Fibroblast of villous mesenchyme (primary cell): ENCODE measurements around the gene PCDHA13. TPM values are rescaled to one million over a fixed set of nuclear protein-coding genes. Genes with fewer than 3 reads are reported as not detected.
"Not testable (repeated sequence)": the region's sequence is repeated elsewhere in the genome, so short reads cannot be mapped to it uniquely, and the experiment has no call there.

Experiments
- DNase-seq: peaks from one replicate; pipeline ENCODE4 v3.0.0-alpha.2; 2010; ENCODE audit warnings: low read depth
- H3K4me3 ChIP-seq: 2 replicates; pipeline ENCODE4 v1.5.1; 2011; ENCODE audit warnings: low read depth, mild to moderate bottlenecking, low read length
- CTCF ChIP-seq: IDR thresholded peaks from 2 replicates; pipeline ENCODE4 v1.5.1; 2012; ENCODE audit warnings: low read depth, mild to moderate bottlenecking, low read length; ENCODE audit not compliant: insufficient read depth
- total RNA-seq: library from RNA; depleted of rRNA; stranded (reverse); fragments of >200 nt; gene quantifications from 2 replicates; pipeline ENCODE4 v1.2.3, GENCODE V29; 2012

The PCDHA13 gene
- total RNA-seq: under 0.01 TPM in 2 replicates

DNA sequence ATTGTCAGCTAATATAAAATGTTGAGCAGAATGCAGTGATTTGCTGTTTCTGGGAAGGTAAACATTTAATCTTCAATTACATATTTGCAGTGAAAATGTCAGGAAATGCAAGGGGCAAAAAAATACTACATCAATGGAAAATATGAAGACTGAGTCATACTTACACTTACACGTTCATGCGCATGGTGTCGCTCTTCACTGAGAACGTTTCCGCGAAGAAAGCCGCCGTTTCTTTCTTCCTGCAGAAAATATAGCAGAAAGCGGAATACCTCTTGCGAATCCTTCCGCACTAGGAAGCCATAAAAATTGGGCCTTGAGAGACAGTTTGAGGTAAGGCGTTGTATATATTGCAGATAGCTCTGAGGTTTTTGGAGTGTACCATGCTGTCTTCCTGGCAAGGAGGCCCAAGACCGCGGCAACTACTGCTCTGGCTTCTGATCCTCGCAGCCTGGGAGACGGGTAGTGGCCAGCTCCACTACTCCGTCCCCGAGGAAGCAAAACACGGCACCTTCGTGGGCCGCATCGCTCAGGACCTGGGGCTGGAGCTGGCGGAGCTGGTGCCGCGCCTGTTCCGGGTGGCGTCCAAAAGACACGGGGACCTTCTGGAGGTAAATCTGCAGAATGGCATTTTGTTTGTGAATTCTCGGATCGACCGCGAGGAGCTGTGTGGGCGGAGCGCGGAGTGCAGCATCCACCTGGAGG lies at the start of gene PCDHA13:
Gene PCDHA13, plus strand, starts transcription at position 236 of the 702 bp plus-strand sequence. Its CDS starts 145 bp downstream, at position 381.
- TF ChIP-seq CTCF: no peak
- no peak within 1 kb of the TSS for H3K4me3 ChIP-seq
- peak; percentile 1 for DNase-seq

DNA sequence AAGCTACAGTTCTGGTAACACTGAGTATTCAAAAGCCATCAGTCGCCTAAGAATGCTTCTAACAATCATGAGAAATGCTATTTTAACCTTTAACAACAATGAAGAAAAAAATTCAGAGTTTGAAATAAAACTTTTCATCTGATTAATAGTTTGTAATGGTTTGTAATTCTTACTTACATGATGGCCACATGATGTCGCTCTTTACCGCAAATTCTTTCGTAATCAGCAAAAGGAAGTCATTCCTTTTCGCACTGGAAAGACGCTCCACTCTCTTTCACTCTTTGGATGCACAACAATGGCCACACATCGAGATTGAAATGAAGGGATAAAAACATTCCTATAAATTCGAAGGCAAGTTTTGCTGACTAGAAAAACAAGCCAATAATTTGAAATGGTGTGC lies 47.9 kb upstream of the PCDHA13 start, which contains the start of gene PCDHA7:
Gene PCDHA7, plus strand, starts transcription at position 277 of the 400 bp plus-strand sequence. Its CDS starts 115 bp downstream, at position 392.
- no peak for TF ChIP-seq CTCF
- H3K4me3 ChIP-seq: peak within 1 kb of the TSS; percentile 33
- DNase-seq: peak; percentile 18

DNA sequence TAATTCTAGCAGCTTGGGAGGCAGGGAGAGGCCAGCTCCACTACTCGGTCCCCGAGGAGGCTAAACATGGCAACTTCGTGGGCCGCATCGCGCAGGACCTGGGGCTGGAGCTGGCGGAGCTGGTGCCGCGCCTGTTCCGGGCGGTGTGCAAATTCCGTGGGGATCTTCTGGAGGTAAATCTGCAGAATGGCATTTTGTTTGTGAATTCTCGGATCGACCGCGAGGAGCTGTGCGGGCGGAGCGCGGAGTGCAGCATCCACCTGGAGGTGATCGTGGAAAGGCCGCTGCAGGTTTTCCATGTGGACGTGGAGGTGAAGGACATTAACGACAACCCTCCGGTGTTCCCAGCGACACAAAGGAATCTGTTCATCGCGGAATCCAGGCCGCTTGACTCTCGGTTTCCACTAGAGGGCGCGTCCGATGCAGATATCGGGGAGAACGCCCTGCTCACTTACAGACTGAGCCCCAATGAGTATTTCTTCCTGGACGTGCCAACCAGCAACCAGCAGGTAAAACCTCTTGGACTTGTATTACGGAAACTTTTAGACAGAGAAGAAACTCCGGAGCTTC lies 47.4 kb upstream of the PCDHA13 start:
- peak overlapping the region; percentile 33 for H3K4me3 ChIP-seq

GRCh38 chr5:140835622-140836510 lies 46.1 kb upstream of the PCDHA13 start:
- no peak for DNase-seq
- TF ChIP-seq CTCF: no peak
- no peak overlapping the region for H3K4me3 ChIP-seq

More for the DNA sequence above, 47.4 kb upstream of the PCDHA13 start:
- not testable (repeated sequence) for DNase-seq

GRCh38 chr5:140840978-140841962 lies 40.7 kb upstream of the PCDHA13 start, which contains the start of gene PCDHA8:
Gene PCDHA8, plus strand, starts transcription at chr5:140841187. Its CDS starts 135 bp downstream, at chr5:140841322.
- no peak within 1 kb of the TSS for H3K4me3 ChIP-seq
- peak; percentile 35 for TF ChIP-seq CTCF
- DNase-seq: no peak

DNA sequence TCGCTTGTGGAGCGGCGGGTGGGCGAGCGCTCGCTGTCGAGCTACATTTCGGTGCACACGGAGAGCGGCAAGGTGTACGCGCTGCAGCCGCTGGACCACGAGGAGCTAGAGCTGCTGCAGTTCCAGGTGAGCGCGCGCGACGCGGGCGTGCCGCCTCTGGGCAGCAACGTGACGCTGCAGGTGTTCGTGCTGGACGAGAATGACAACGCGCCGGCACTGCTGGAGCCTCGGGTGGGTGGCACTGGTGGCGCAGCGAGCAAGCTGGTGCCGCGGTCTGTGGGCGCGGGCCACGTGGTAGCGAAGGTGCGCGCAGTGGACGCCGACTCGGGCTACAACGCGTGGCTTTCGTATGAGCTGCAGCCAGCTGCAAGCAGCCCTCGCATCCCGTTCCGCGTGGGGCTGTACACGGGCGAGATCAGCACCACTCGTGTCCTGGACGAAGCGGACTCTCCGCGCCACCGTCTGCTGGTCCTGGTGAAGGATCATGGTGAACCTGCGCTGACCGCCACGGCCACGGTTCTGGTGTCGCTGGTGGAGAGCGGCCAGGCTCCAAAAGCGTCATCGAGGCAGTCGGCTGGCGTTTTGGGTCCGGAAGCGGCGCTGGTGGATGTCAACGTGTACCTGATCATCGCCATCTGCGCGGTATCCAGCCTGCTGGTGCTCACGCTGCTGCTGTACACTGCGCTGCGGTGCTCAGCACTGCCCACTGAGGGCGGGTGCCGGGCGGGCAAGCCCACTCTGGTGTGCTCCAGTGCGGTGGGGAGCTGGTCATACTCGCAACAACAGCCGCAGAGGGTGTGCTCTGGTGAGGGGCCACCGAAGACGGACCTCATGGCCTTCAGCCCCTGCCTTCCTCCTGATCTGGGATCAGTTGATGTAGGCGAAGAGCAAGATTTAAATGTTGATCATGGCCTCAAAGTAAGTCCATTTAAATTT lies 38.9 kb upstream of the PCDHA13 start:
- no peak for TF ChIP-seq CTCF
- no peak overlapping the region for H3K4me3 ChIP-seq
- no peak for DNase-seq

- not testable (repeated sequence) for H3K4me3 ChIP-seq, DNase-seq
Observed at GRCh38 chr5:140848139-140849102, 33.5 kb upstream of the PCDHA13 start, which contains the start of gene PCDHA9. Gene PCDHA9, plus strand, starts transcription at chr5:140848382. Its CDS starts 114 bp downstream, at chr5:140848496.
